H1 (cell line): ENCODE results near the gene HES3. TPM values are rescaled to one million over a fixed set of nuclear protein-coding genes. Genes with fewer than 3 reads are reported as not detected.

ENCODE experiments used
- CTCF ChIA-PET: fragments of 300-600 bp; sonication (Branson Sonifier 250); formaldehyde crosslinking; loops from one replicate; lab custom pipeline; 2021; ENCODE audit not compliant: partially characterized antibody; lab: Charles Lee
- POLR2A ChIA-PET: fragments of 300-600 bp; sonication (Branson Sonifier 250); formaldehyde crosslinking; loops from one replicate; lab custom pipeline; 2021; ENCODE audit warnings: inconsistent platforms; ENCODE audit not compliant: partially characterized antibody; lab: Charles Lee
- DNase-seq, 2 experiments: peaks; one replicate each; pipeline versions ENCODE4 v3.0.0 to v3.0.0-alpha.2; 2010 to 2022; ENCODE audit warnings: low spot score in 2 of 2, low read depth in 1 of 2, mixed read lengths in 1 of 2
- FAIRE-seq: peaks from 2 replicates; lab custom pipeline; 2011; peaks lifted over from hg19 to GRCh38; lab: Jason Lieb, UNC
- H2AFZ ChIP-seq: 2 replicates; pipeline ENCODE4 v1.8.1; 2012; ENCODE audit warnings: low read length, inconsistent platforms
- H2AK5ac ChIP-seq: 2 replicates; pipeline ENCODE4 v1.6.1; 2013; ENCODE audit warnings: low read depth, low read length
- H2BK120ac ChIP-seq: replicated peaks from 2 replicates; pipeline ENCODE3; 2013; ENCODE audit warnings: low read depth, low read length, inconsistent platforms
- H2BK12ac ChIP-seq: 2 replicates; pipeline ENCODE4 v1.6.1; 2013; ENCODE audit warnings: low read depth, low read length
- H2BK15ac ChIP-seq: 2 replicates; pipeline ENCODE4 v1.6.1; 2013; ENCODE audit warnings: low read length
- H2BK20ac ChIP-seq: 2 replicates; pipeline ENCODE4 v1.6.1; 2013; ENCODE audit warnings: low read length
- H2BK5ac ChIP-seq: 2 replicates; pipeline ENCODE4 v1.6.1; 2013; ENCODE audit warnings: low read depth, low read length
- H3K14ac ChIP-seq: 2 replicates; pipeline ENCODE4 v1.6.1; 2013; ENCODE audit warnings: inconsistent platforms; ENCODE audit not compliant: insufficient read length
- H3K18ac ChIP-seq: 2 replicates; pipeline ENCODE4 v1.6.1; 2013; ENCODE audit warnings: low read length; ENCODE audit errors: extremely low read depth
- H3K23ac ChIP-seq: 2 replicates; pipeline ENCODE4 v1.6.1; 2013; ENCODE audit warnings: inconsistent platforms; ENCODE audit not compliant: insufficient read length
- H3K23me2 ChIP-seq: 2 replicates; pipeline ENCODE4 v1.6.1; 2013; ENCODE audit warnings: low read depth, low read length
- H3K27ac ChIP-seq: 2 replicates; pipeline ENCODE4 v1.6.1; 2011; ENCODE audit warnings: low read depth, low read length, inconsistent platforms
- H3K27me3 ChIP-seq, 4 experiments: replicated peaks in 1 of 4; 1 replicate in 1 of 4; 2 replicates in 3 of 4; pipeline versions ENCODE4 v1.6.1 to v1.8.1; 2011 to 2013; ENCODE audit warnings: low read length in 3 of 4, mild to moderate bottlenecking in 3 of 4, inconsistent platforms in 2 of 4, mixed read lengths in 2 of 4, moderate library complexity in 1 of 4; ENCODE audit not compliant: control insufficient read depth in 3 of 4, insufficient read depth in 3 of 4; ENCODE audit errors: extremely low read depth in 1 of 4
- H3K36me3 ChIP-seq, 4 experiments: 2 replicates each; pipeline versions ENCODE4 v1.6.1 to v1.8.1; 2011 to 2013; ENCODE audit warnings: mild to moderate bottlenecking in 4 of 4, low read length in 3 of 4, moderate library complexity in 2 of 4, control low read depth in 1 of 4, inconsistent platforms in 1 of 4; ENCODE audit not compliant: insufficient read depth in 4 of 4, control insufficient read depth in 2 of 4
- H3K4ac ChIP-seq: replicated peaks from 2 replicates; pipeline ENCODE3; 2013; ENCODE audit warnings: low read length, low read depth, mixed read lengths, inconsistent platforms; ENCODE audit not compliant: insufficient read length
- H3K4me1 ChIP-seq, 4 experiments: replicated peaks in 1 of 4; 1 replicate in 1 of 4; 2 replicates in 3 of 4; pipeline versions ENCODE4 v1.6.1 to v1.8.1; 2011 to 2013; ENCODE audit warnings: low read length in 3 of 4, inconsistent platforms in 2 of 4, mixed read lengths in 1 of 4; ENCODE audit not compliant: insufficient read depth in 4 of 4, control insufficient read depth in 3 of 4
- H3K4me2 ChIP-seq, 2 experiments: 2 replicates each; pipeline versions ENCODE4 v1.6.1 to v1.8.1; 2011 to 2013; ENCODE audit warnings: low read depth in 2 of 2, low read length in 2 of 2, control low read depth in 1 of 2, inconsistent platforms in 1 of 2, mild to moderate bottlenecking in 1 of 2; ENCODE audit not compliant: insufficient read depth in 1 of 2
- H3K4me3 ChIP-seq, 4 experiments: fragments of 200-600, 300-600 bp in 1 of 4; sonication (generic), shearing (Covaris generic), sonication (Bioruptor Twin) in 1 of 4; 2 replicates each; pipeline versions ENCODE4 v1.5.1 to v1.8.1; 2011 to 2016; ENCODE audit warnings: low read length in 4 of 4, low read depth in 3 of 4, control low read depth in 2 of 4, inconsistent platforms in 2 of 4, mild to moderate bottlenecking in 2 of 4, mixed read lengths in 1 of 4, moderate library complexity in 1 of 4; ENCODE audit not compliant: insufficient read depth in 2 of 4; ENCODE audit errors: extremely low read depth in 1 of 4
- H3K56ac ChIP-seq: replicated peaks from 2 replicates; pipeline ENCODE3; 2013; ENCODE audit warnings: low read depth, mild to moderate bottlenecking, mixed read lengths, low read length, inconsistent platforms; ENCODE audit not compliant: insufficient read length
- H3K79me1 ChIP-seq: 2 replicates; pipeline ENCODE4 v1.6.1; 2013; ENCODE audit warnings: low read depth, low read length, control low read depth
- H3K79me2 ChIP-seq, 2 experiments: 2 replicates each; pipeline versions ENCODE4 v1.6.1 to v1.8.1; 2012 to 2013; ENCODE audit warnings: low read length in 2 of 2, mild to moderate bottlenecking in 2 of 2, inconsistent platforms in 1 of 2; ENCODE audit not compliant: insufficient read depth in 2 of 2, control insufficient read depth in 1 of 2
- H3K9ac ChIP-seq, 4 experiments: replicated peaks in 1 of 4; 1 replicate in 1 of 4; 2 replicates in 3 of 4; pipeline versions ENCODE4 v1.6.1 to v1.8.1; 2011 to 2013; ENCODE audit warnings: low read depth in 3 of 4, low read length in 3 of 4, control low read depth in 2 of 4, mild to moderate bottlenecking in 2 of 4, moderate library complexity in 2 of 4, inconsistent platforms in 1 of 4; ENCODE audit errors: extremely low read depth in 1 of 4
- H3K9me3 ChIP-seq, 2 experiments: 2 replicates each; pipeline versions ENCODE4 v1.6.1 to v1.8.1; 2012 to 2013; ENCODE audit warnings: mild to moderate bottlenecking in 2 of 2, moderate library complexity in 2 of 2, control low read depth in 1 of 2, inconsistent platforms in 1 of 2, low read depth in 1 of 2, low read length in 1 of 2, mixed read lengths in 1 of 2; ENCODE audit not compliant: insufficient read depth in 2 of 2
- H4K20me1 ChIP-seq, 2 experiments: replicated peaks in 1 of 2; 2 replicates each; pipeline versions ENCODE3 to v1.8.1; 2011 to 2013; ENCODE audit warnings: inconsistent platforms in 2 of 2, low read length in 2 of 2, mild to moderate bottlenecking in 1 of 2; ENCODE audit not compliant: insufficient read depth in 2 of 2, control insufficient read depth in 1 of 2
- H4K5ac ChIP-seq: 2 replicates; pipeline ENCODE4 v1.6.1; 2013; ENCODE audit warnings: low read length, low read depth, mixed read lengths, inconsistent platforms; ENCODE audit not compliant: insufficient read length
- H4K8ac ChIP-seq: 2 replicates; pipeline ENCODE4 v1.8.0; 2013; ENCODE audit warnings: mild to moderate bottlenecking, moderate library complexity, low read length, inconsistent platforms; ENCODE audit not compliant: insufficient read depth; ENCODE audit errors: extremely low read depth
- H4K91ac ChIP-seq: replicated peaks from 2 replicates; pipeline ENCODE3; 2013; ENCODE audit warnings: low read length, mixed read lengths, inconsistent platforms; ENCODE audit not compliant: insufficient read length
- ASH2L ChIP-seq: fragments of 200-600, 300-600 bp; sonication (generic); IDR thresholded peaks from one replicate; pipeline ENCODE4 v1.7.1; 2017; ENCODE audit warnings: low read length
- BCL11A ChIP-seq, 2 experiments: IDR thresholded peaks; one replicate each; pipeline ENCODE4 v1.6.1; 2011; ENCODE audit warnings: low read depth in 2 of 2, low read length in 2 of 2, mild to moderate bottlenecking in 2 of 2
- JUN ChIP-seq: IDR thresholded peaks from 2 replicates; pipeline ENCODE4 v1.6.1; 2011; ENCODE audit warnings: low read depth, mild to moderate bottlenecking, improper control_type of control experiment, low read length
- KDM4A ChIP-seq: IDR thresholded peaks from one replicate; pipeline ENCODE4 v1.7.1; 2012; ENCODE audit warnings: low read depth, mild to moderate bottlenecking, moderate library complexity, low read length, inconsistent platforms; ENCODE audit not compliant: severe bottlenecking
- KDM5A ChIP-seq: fragments of 200-600 bp; IDR thresholded peaks from 2 replicates; pipeline ENCODE4 v1.7.1; 2012; ENCODE audit warnings: mild to moderate bottlenecking, low read length, inconsistent platforms, mixed read lengths
- MAFK ChIP-seq: IDR thresholded peaks from 2 replicates; pipeline ENCODE4 v1.6.1; 2012; ENCODE audit warnings: low read depth, mild to moderate bottlenecking, improper control_type of control experiment, low read length
- RAD21 ChIP-seq, 2 experiments: IDR thresholded peaks in 1 of 2; conservative IDR thresholded peaks in 1 of 2; 2 replicates each; pipeline ENCODE4 v1.6.1; 2011; ENCODE audit warnings: low read depth in 2 of 2, low read length in 2 of 2, improper control_type of control experiment in 1 of 2, inconsistent platforms in 1 of 2, mild to moderate bottlenecking in 1 of 2, moderate library complexity in 1 of 2
- SIX5 ChIP-seq: IDR thresholded peaks from 2 replicates; pipeline ENCODE4 v1.6.1; 2011; ENCODE audit warnings: mild to moderate bottlenecking, low read depth, low read length
- TEAD4 ChIP-seq: IDR thresholded peaks from 2 replicates; pipeline ENCODE4 v1.6.1; 2012; ENCODE audit warnings: low read depth, low read length, inconsistent platforms, mixed read lengths
- WGBS, 2 experiments: shearing (Covaris generic) in 1 of 2; methylation state at CpG; one replicate each; pipeline versions ENCODE4 v1.1.6 to v1.1.7; 2013 to 2015; ENCODE audit warnings: low lambda C conversion rate in 2 of 2, mixed read lengths in 2 of 2, inconsistent platforms in 1 of 2, low coverage in 1 of 2, missing lambda C conversion rate in 1 of 2; ENCODE audit not compliant: insufficient replicate concordance in 2 of 2, insufficient coverage in 1 of 2, insufficient read length in 1 of 2; ENCODE audit errors: extremely low coverage in 1 of 2, missing lambda C conversion rate in 1 of 2; 5-methylcytosine and 5-hydroxymethylcytosine counted together
- polyA plus RNA-seq, 7 experiments: library from polyadenylated mRNA; depleted of rRNA in 3 of 7; stranded (reverse) in 5 of 7; unstranded in 2 of 7; fragments of >200 nt in 5 of 7; fragments of 200-250 nt in 2 of 7; gene quantifications; 1 replicate in 5 of 7; 2 replicates in 1 of 7; 4 replicates in 1 of 7; pipeline versions ENCODE4 v1.2.1 to v1.2.3, GENCODE V29; 2011 to 2013; ENCODE audit warnings: missing spikeins in 2 of 7, mixed read lengths in 2 of 7
- total RNA-seq: library from RNA; stranded (reverse); fragmentation: NEBNext Ultra II Directional; extraction: Animal tissue kit (Norgen Biotek cat#: 25700); gene quantifications from 2 replicates; pipeline ENCODE4 v1.2.1, GENCODE V29; 2021
- TF ChIP-seq, protein P1 (sequence below): IDR thresholded peaks from 2 replicates; pipeline ENCODE4 v1.6.1; 2011; ENCODE audit warnings: low read length, improper control_type of control experiment

HES3 gene
- total and polyA plus RNA-seq, 2 of the 8 experiments (the other 6 are each of a cell fraction or from before 2014, with no cell fraction given), result 38.8 to 54.3 TPM

DNA sequence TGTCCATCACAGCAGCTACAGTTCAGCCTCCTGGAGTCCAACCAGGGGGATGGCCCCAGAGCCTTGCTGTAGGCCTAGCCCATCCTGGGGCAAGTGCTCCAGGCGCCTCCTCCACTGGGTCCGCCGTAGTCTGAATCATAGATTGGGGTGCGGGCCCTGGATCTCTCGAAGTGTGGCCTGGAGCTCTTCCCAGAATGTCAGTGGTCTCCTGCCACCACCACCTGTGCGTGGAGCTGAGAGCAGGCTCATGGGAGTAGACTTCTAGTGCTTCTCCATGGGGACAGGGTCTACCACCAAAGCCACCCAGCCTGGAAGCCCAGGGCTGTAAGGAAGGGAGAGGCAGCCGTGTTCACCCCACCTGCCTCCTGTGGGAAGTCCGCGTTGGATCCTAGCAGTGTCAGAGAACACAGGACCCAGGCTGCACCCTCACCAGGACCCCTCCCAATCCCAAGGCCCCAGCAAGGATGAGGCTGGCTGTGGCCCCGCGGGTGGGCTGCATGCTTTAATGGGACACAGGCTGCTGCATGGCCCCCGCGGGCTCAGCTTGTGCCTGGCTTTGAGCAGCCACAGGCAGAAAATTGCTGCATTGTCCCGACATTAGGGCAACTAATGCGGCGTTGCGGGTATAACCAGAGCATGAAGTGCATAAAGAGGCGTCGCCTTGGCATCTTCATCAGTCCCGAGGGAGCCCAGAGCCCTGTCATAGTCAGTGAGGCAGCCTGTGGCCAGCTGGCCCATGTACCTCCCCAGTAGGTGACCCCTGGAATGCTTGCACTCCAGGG lies 735 bp upstream of the HES3 start:
- H3K9me3 ChIP-seq, result no peaks in the 10 kb centered on the region
- H3K18ac ChIP-seq, result peak overlapping the region; percentile 97
- no peak overlapping the region for H3K27ac ChIP-seq
- peaks cover 18 to 42% (median 36%) of the 10 kb centered on the region in 4 experiments for H3K4me1 ChIP-seq
- no peak overlapping the region for H3K9ac ChIP-seq
- peak overlapping the region; percentile 72; the same call in 1 of the 2 replicates for H2BK20ac ChIP-seq
- H3K36me3 ChIP-seq, result no peaks in the 10 kb centered on the region
- H2BK15ac ChIP-seq, result peak overlapping the region; percentile 99; the same call in 1 of the 2 replicates
- H2AK5ac ChIP-seq, result peak overlapping the region; percentile 67; the same call in 1 of the 2 replicates
- peak overlapping the region; percentile 47 for H2BK120ac ChIP-seq
- peak overlapping the region; percentile 87 to 89 for H3K4me2 ChIP-seq
- no peak for FAIRE-seq
- H3K79me2 ChIP-seq, result no peaks in the 10 kb centered on the region; a peak in 1 of 4 replicates
- H3K23ac ChIP-seq, result no peak overlapping the region
- DNase-seq, result no peak
- no peak overlapping the region for H2AFZ ChIP-seq
- H2BK12ac ChIP-seq, result peak overlapping the region; percentile 99; the same call in 1 of the 2 replicates
- no peaks in the 10 kb centered on the region for H3K79me1 ChIP-seq
- peak overlapping the region; percentile 56 for H4K91ac ChIP-seq
- H3K4me3 ChIP-seq, result peak overlapping the region; percentile 18 to 91 (median 44); a peak in 7 of 8 replicates
- no peak for TF ChIP-seq SIX5
- no peak for TF ChIP-seq JUN
- TF ChIP-seq KDM5A, result no peak
- no peak for TF ChIP-seq BCL11A (IDR thresholded peaks at IDR 0.05; ENCODE audit: low read depth in 2 of 2, low read length in 2 of 2)
- TF ChIP-seq TEAD4, result no peak
- TF ChIP-seq RAD21 (IDR thresholded peaks at IDR 0.05 in 1 of 2, conservative IDR thresholded peaks at IDR 0.05 in 1 of 2; ENCODE audit: low read depth in 2 of 2, low read length in 2 of 2), result no peak
- no peak for TF ChIP-seq KDM4A
- TF ChIP-seq ASH2L, result no peak
- TF ChIP-seq, protein P1, sequence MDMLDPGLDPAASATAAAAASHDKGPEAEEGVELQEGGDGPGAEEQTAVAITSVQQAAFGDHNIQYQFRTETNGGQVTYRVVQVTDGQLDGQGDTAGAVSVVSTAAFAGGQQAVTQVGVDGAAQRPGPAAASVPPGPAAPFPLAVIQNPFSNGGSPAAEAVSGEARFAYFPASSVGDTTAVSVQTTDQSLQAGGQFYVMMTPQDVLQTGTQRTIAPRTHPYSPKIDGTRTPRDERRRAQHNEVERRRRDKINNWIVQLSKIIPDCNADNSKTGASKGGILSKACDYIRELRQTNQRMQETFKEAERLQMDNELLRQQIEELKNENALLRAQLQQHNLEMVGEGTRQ, result no peak
- TF ChIP-seq MAFK, result no peak
- peaks cover 2 to 18% (median 10%) of the 10 kb centered on the region in 4 experiments; a peak in 6 of 7 replicates for H3K27me3 ChIP-seq
- WGBS, 2 experiments, result 45% methylated on average over 20 of the region's 20 CpGs; no CpG with 5 or more reads in 1 of the 2 experiments
- H4K20me1 ChIP-seq, result peaks cover 6 to 12% of the 10 kb centered on the region in 2 experiments
- no peak overlapping the region for H3K56ac ChIP-seq
- peaks cover 16% of the 10 kb centered on the region; the same call in 1 of the 2 replicates for H3K23me2 ChIP-seq
- H2BK5ac ChIP-seq, result no peak overlapping the region
- H4K5ac ChIP-seq, result no peak overlapping the region
- ChIA-PET CTCF (interaction anchor here (1.2 to 19.1 kb wide), 10 partner anchors 18 to 196 kb away, joined by 3 to 353 read pairs (median 5); partner anchors contain the start of genes RNF207 and RPL22), POLR2A (interaction anchor here (0.7 to 2.6 kb wide), 17 partner anchors 8 to 205 kb away, joined by 3 to 13 read pairs (median 4); partner anchors contain the start of genes GPR153, RNF207 and RPL22)
- peak overlapping the region; percentile 79 for H3K4ac ChIP-seq
- no peak overlapping the region for H3K14ac ChIP-seq
- no peak overlapping the region; the same call in 1 of the 2 replicates for H4K8ac ChIP-seq
